Urinary bladder (tissue), 4 donors: ENCODE results near the gene PXMP4. TPM values are rescaled to one million over a fixed set of nuclear protein-coding genes. Genes with fewer than 3 reads are reported as not detected.

Experiments used
- DNase-seq: peaks from one replicate; pipeline ENCODE4 v3.0.0-alpha.2; 2015; ENCODE audit errors: extremely low spot score
- H3K27ac ChIP-seq: one replicate; pipeline ENCODE4 v1.5.1; 2013; ENCODE audit warnings: low read depth, mild to moderate bottlenecking, moderate library complexity
- H3K36me3 ChIP-seq: one replicate; pipeline ENCODE4 v1.6.1; 2013; ENCODE audit warnings: mild to moderate bottlenecking, moderate library complexity; ENCODE audit not compliant: insufficient read depth
- H3K4me1 ChIP-seq: one replicate; pipeline ENCODE4 v1.6.1; 2013; ENCODE audit warnings: mild to moderate bottlenecking, moderate library complexity; ENCODE audit not compliant: insufficient read depth
- H3K4me3 ChIP-seq: one replicate; pipeline ENCODE4 v1.5.1; 2013; ENCODE audit warnings: low read depth, low read length
- WGBS: extraction: QIAGEN DNeasy Blood & Tissue Kit; methylation state at CpG from one replicate; pipeline ENCODE4 v1.1.7; 2013; 5-methylcytosine and 5-hydroxymethylcytosine counted together
- polyA plus RNA-seq: library from polyadenylated mRNA; stranded (reverse); fragments of 200-250 nt; gene quantifications from one replicate; pipeline ENCODE4 v1.2.3, GENCODE V29; 2013
- total RNA-seq: library from RNA; depleted of rRNA; stranded (reverse); fragments of >200 nt; gene quantifications from one replicate; pipeline ENCODE4 v1.2.3, GENCODE V29; 2014
- donor health status: healthy with polysubstance abuse.
- donor health status: healthy.

Gene PXMP4
- total and polyA plus RNA-seq, 2 donors, result 12.0 to 12.2 TPM

DNA sequence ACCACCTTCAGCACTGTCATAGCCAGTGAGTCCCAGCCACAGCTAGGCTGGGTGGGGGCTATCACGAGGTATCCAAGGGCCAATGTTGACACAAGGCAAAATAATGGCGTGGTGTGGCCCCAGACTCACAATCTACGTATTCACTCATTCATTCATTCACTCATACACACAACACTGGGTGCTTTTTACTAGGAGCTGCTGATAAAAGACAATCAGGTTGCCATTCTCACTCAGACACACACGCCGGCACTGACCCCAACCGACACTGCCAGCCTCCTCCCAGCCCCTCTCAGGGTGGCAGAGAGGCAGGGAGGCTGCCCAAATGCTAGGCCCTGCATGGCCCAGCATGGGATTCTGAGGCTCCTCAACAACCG is 59.4 kb downstream of the PXMP4 start:
- WGBS, result 94% methylated on average over 7 of the region's 7 CpGs
- Histone ChIP-seq H3K4me3 (no peak overlapping the region), H3K4me1 (no peaks in the 10 kb centered on the region), H3K27ac (no peak overlapping the region), H3K36me3 (peaks cover 6% of the 10 kb centered on the region)
- DNase-seq, result no peak

DNA sequence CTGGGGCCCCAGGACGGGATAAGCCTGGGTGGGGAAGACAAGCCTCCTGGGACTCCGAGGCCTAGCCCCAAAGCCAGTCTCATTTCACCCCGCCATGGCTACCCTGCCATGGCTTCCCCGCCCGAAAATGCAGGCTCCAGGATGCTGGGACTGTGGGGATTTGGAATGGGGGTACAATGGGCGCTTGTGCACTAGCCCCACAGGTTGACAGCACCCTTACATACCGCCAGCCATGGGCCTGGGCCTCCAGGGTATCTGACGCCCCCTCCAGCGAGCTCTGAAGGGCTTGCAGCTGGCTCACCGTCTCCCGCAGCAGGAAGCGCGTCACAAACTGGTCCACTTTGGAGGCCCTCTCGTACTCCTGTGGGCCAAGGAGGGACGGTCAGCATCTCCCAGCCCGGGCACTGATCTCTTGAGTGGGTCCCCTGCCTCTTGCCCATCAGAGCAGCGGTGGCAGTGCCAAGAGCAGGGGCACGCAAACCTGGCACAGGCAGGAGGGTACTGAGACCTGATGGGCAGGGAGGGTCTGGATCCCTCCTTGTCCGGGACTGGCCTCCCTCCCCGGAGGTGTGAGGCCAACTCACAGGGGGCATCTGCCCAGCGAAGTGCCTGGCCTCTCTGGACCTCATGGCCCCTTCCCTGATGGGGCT is 60.0 kb downstream of the PXMP4 start:
- 95% methylated on average over 21 of the region's 21 CpGs for WGBS
- DNase-seq, result no peak

DNA sequence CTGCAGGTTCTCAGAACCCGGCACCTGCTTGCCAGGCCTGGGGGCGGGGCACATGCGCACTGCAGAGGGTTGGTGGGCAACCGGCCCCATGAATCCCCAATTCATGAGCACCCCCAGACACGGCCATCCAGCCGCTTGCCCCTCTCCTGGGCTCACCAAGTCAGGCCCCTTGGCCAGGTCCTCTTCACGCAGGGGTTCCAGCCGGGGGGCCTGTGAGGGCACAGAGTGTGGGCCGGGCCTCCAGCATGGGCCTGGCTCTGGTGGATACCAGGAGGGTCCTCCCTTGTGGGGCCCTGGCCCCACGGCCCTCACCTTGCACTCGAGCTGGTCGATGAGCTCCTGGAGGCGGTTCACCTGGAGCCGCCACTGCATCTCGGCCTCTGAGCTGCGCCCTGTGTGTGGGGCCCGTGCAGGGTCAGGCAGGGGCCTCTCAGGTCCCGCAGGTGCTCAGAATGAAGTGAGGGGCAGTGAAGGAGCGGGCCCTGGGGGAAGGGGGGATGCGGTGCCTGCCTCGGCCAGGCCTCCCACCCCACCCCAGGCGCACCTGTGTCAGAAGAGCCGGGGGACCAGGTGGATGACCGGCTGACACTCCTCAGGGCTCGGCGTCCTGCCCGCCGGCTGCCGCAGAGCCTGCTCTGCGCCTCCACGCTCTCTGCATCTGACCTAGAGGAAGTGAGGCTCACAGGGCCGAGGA is 60.6 kb downstream of the PXMP4 start:
- 95% methylated on average over 32 of the region's 32 CpGs for WGBS

More for the DNA sequence above, 60.0 kb downstream of the PXMP4 start:
- H3K36me3 ChIP-seq, result peaks cover 6% of the 10 kb centered on the region
- H3K27ac ChIP-seq, result no peak overlapping the region
- H3K4me3 ChIP-seq, result no peak overlapping the region
- no peaks in the 10 kb centered on the region for H3K4me1 ChIP-seq

DNA sequence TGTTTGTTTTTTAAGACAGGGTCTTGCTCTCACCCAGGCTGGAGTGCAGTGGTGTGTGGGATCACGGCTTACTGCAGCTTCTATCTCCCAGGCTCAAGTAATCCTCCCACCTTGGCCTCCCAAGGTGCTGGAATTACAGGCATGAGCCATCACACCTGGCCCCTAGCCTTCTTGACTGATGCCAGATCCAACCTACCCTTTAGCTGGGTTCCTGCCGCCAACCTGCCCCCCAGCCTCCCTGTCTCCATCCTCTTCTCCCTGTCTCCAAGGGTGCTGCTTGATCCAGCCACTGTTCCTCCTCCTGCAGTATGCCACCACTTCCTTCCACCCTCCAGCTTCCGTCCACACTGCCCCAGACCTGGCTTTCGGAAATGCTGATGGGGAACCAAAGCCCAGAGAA is 61.2 kb downstream of the PXMP4 start:
- Histone ChIP-seq H3K27ac (no peak overlapping the region), H3K4me1 (no peaks in the 10 kb centered on the region), H3K4me3 (no peak overlapping the region), H3K36me3 (peaks cover 6% of the 10 kb centered on the region)
- no peak for DNase-seq
- WGBS, result 94% methylated on average over 4 of the region's 4 CpGs

More for the DNA sequence above, 60.6 kb downstream of the PXMP4 start:
- Histone ChIP-seq H3K4me1 (no peaks in the 10 kb centered on the region), H3K36me3 (peaks cover 6% of the 10 kb centered on the region), H3K27ac (no peak overlapping the region), H3K4me3 (no peak overlapping the region)
- DNase-seq, result no peak

GRCh38 chr20:33658510-33658909 is 61.6 kb downstream of the PXMP4 start:
- H3K36me3 ChIP-seq, result peaks cover 6% of the 10 kb centered on the region
- DNase-seq, result no peak
- WGBS, result 96% methylated on average over 8 of the region's 8 CpGs
- H3K4me3 ChIP-seq, result no peak overlapping the region
- no peak overlapping the region for H3K27ac ChIP-seq
- no peaks in the 10 kb centered on the region for H3K4me1 ChIP-seq

- Histone ChIP-seq H3K36me3 (peaks cover 6% of the 10 kb centered on the region), H3K27ac (no peak overlapping the region), H3K4me3 (no peak overlapping the region), H3K4me1 (no peaks in the 10 kb centered on the region)
- WGBS, result 94% methylated on average over 12 of the region's 12 CpGs
- DNase-seq, result no peak
These were observed 62.4 kb downstream of the PXMP4 start for GRCh38 chr20:33657704-33658095.

GRCh38 chr20:33656783-33657703 is 63.1 kb downstream of the PXMP4 start:
- WGBS, result 92% methylated on average over 17 of the region's 17 CpGs
- Histone ChIP-seq H3K4me1 (no peaks in the 10 kb centered on the region), H3K4me3 (no peak overlapping the region), H3K36me3 (peaks cover 6% of the 10 kb centered on the region), H3K27ac (no peak overlapping the region)
- DNase-seq, result no peak

- DNase-seq, result no peak
- 95% methylated on average over 10 of the region's 10 CpGs for WGBS
These were observed 63.9 kb downstream of the PXMP4 start for GRCh38 chr20:33656010-33656782.

DNA sequence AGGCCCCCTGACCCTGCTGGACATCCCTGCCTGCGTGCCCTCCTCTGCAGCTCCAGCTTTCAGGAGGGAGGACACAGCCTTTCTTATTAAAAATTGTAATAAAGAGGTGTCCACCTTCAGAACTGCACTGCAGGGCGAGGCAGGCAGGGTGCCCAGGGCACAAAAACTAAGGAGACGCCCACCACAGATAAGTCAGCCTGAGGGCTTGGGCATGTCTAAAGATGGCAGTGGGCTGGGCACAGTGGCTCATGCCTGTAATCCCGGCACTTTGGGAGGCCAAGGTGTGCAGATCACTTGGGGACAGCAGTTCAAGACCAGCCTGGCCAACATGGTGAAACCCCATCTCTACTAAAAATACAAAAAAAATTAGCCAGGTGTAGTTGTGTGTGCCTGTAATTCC is 64.9 kb downstream of the PXMP4 start:
- H3K36me3 ChIP-seq, result peaks cover 6% of the 10 kb centered on the region
- H3K4me3 ChIP-seq, result no peak overlapping the region
- H3K4me1 ChIP-seq, result no peaks in the 10 kb centered on the region
- no peak for DNase-seq
- 50% methylated on average over 4 of the region's 4 CpGs for WGBS
- H3K27ac ChIP-seq, result no peak overlapping the region

More at GRCh38 chr20:33656010-33656782, 63.9 kb downstream of the PXMP4 start:
- Histone ChIP-seq H3K4me3 (no peak overlapping the region), H3K36me3 (peaks cover 6% of the 10 kb centered on the region), H3K27ac (no peak overlapping the region), H3K4me1 (no peaks in the 10 kb centered on the region)

DNA sequence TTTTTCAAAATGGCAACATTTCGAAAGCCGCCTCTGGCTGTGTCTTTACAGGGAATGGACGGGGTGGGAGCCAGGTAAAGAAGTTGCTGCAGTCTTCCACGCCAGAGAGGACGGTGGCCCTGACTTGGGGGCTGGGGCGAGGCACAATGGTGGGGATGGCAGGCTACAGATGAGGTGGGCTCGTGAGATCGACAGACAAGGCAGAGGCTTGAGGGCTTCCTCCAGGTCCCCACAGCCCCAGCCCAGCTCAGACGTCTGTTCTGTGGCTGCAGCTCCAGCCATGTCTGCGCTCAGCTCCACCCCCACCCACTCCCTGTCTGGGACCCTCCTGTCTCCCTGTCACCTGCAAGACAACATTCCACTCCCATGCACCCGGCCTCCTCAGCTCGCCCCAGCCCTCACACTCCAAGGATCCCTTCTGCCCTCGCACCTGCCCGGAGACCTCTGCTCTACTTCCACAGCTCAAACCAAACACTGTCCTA is 65.4 kb downstream of the PXMP4 start:
- Histone ChIP-seq H3K4me1 (no peaks in the 10 kb centered on the region), H3K27ac (no peak overlapping the region), H3K4me3 (no peak overlapping the region), H3K36me3 (peaks cover 6% of the 10 kb centered on the region)
- no peak for DNase-seq
- WGBS, result 67% methylated on average over 14 of the region's 14 CpGs

- WGBS, result 80% methylated on average over 11 of the region's 11 CpGs
- Histone ChIP-seq H3K4me1 (no peaks in the 10 kb centered on the region), H3K4me3 (no peak overlapping the region), H3K27ac (no peak overlapping the region), H3K36me3 (peaks cover 4% of the 10 kb centered on the region)
- DNase-seq, result no peak
These were observed 66.1 kb downstream of the PXMP4 start for GRCh38 chr20:33653900-33654596.

- Histone ChIP-seq H3K4me3 (no peak overlapping the region), H3K27ac (no peak overlapping the region), H3K4me1 (no peaks in the 10 kb centered on the region), H3K36me3 (no peaks in the 10 kb centered on the region)
- no peak for DNase-seq
- whole genome bisulfite sequencing, result 22% methylated on average over 16 of the region's 16 CpGs
These were observed 66.8 kb downstream of the PXMP4 start for GRCh38 chr20:33653218-33653899.
